OCI-LY7 (cell line): ENCODE data around the gene PDK1. TPM values are rescaled to one million over a fixed set of nuclear protein-coding genes. Genes with fewer than 3 reads are reported as not detected.

ENCODE experiments used
- BruUV-seq: library from RNA; stranded (reverse); fragments of 400-500 nt; replicated peaks from 2 replicates; lab custom pipeline; 2021; lab: Mats Ljungman, UMichigan
- CTCF ChIA-PET: fragments of 300-600 bp; sonication (Branson Sonifier 250); formaldehyde crosslinking; loops from one replicate; lab custom pipeline; 2022; ENCODE audit warnings: antibody characterized with exemption; ENCODE audit not compliant: unreplicated experiment; lab: Charles Lee
- POLR2A ChIA-PET: fragments of 300-600 bp; sonication (Branson Sonifier 250); formaldehyde crosslinking; loops from one replicate; lab custom pipeline; 2022; ENCODE audit warnings: antibody characterized with exemption; lab: Charles Lee
- DNase-seq: peaks from one replicate; pipeline ENCODE4 v3.0.0-alpha.2; 2015; ENCODE audit warnings: low spot score
- H2AFZ ChIP-seq: fragments of 200-600 bp; sonication (generic), shearing (Covaris generic); 2 replicates; pipeline ENCODE4 v1.6.1; 2014; ENCODE audit warnings: mild to moderate bottlenecking, antibody characterized with exemption, low read length, moderate library complexity
- H3K27ac ChIP-seq: fragments of 200-600 bp; sonication (generic); 2 replicates; pipeline ENCODE4 v1.5.1; 2014; ENCODE audit warnings: mixed run types, low read depth, mild to moderate bottlenecking, moderate library complexity, low read length, inconsistent platforms; ENCODE audit not compliant: poor library complexity, severe bottlenecking
- H3K36me3 ChIP-seq: fragments of 200-600 bp; sonication (generic); 2 replicates; pipeline ENCODE4 v1.6.1; 2014; ENCODE audit warnings: mild to moderate bottlenecking, antibody characterized with exemption, low read length, moderate library complexity, mixed read lengths; ENCODE audit not compliant: insufficient read depth
- H3K4me1 ChIP-seq: fragments of 200-600 bp; sonication (generic); 2 replicates; pipeline ENCODE4 v1.5.1; 2014; ENCODE audit warnings: mild to moderate bottlenecking, low read length; ENCODE audit not compliant: insufficient read depth, poor library complexity, severe bottlenecking
- H3K4me2 ChIP-seq: fragments of 200-600 bp; sonication (generic); 2 replicates; pipeline ENCODE4 v1.6.1; 2014; ENCODE audit warnings: mild to moderate bottlenecking, low read length
- H3K4me3 ChIP-seq: fragments of 200-600 bp; sonication (generic); 2 replicates; pipeline ENCODE4 v1.5.1; 2014; ENCODE audit warnings: mild to moderate bottlenecking, low read depth, low read length; ENCODE audit not compliant: poor library complexity, severe bottlenecking
- H3K79me2 ChIP-seq: fragments of 200-600 bp; sonication (generic); 2 replicates; pipeline ENCODE4 v1.6.1; 2016; ENCODE audit warnings: low read depth, mild to moderate bottlenecking, low read length, moderate library complexity, mixed read lengths; ENCODE audit not compliant: insufficient read depth
- H3K9me2 ChIP-seq: fragments of 200-600 bp; sonication (generic); 2 replicates; pipeline ENCODE4 v1.6.1; 2016; ENCODE audit warnings: mild to moderate bottlenecking, low read length, mixed read lengths; ENCODE audit not compliant: insufficient read depth
- H3K9me3 ChIP-seq: fragments of 200-600 bp; sonication (generic); 2 replicates; pipeline ENCODE4 v1.6.1; 2014; ENCODE audit warnings: mild to moderate bottlenecking, mixed run types, low read length, mixed read lengths
- H4K20me1 ChIP-seq: fragments of 200-600 bp; sonication (generic); 2 replicates; pipeline ENCODE4 v1.6.1; 2014; ENCODE audit warnings: mild to moderate bottlenecking, antibody characterized with exemption, low read length, moderate library complexity, mixed read lengths; ENCODE audit not compliant: insufficient read depth
- CTCF ChIP-seq: fragments of 200-600 bp; sonication (generic); conservative IDR thresholded peaks from 2 replicates; pipeline ENCODE4 v1.5.1; 2014; ENCODE audit warnings: mild to moderate bottlenecking, antibody characterized with exemption, low read length, moderate library complexity, mixed read lengths
- EZH2phosphoT487 ChIP-seq: fragments of 200-600 bp; sonication (generic); IDR thresholded peaks from 2 replicates; pipeline ENCODE4 v1.6.1; 2018; ENCODE audit warnings: low read depth, borderline replicate concordance, mild to moderate bottlenecking, mixed run types, antibody characterized with exemption, low read length, moderate library complexity, mixed read lengths
- intact Hi-C: fragments of 100-400 bp; cut with micrococcal nuclease; formaldehyde crosslinking; loops from one replicate; pipeline ENCODE4 v1.10.0; 2022; ENCODE audit not compliant: unreplicated experiment
- total RNA-seq, 2 experiments: library from RNA; depleted of rRNA in 1 of 2; stranded (reverse); fragments of >200 nt in 1 of 2; shearing (Covaris generic) in 1 of 2; gene quantifications; 2 replicates each; pipeline ENCODE4 v1.2.3, GENCODE V29; 2014 to 2022

PDK1 gene
- total RNA-seq, 2 experiments from 2014 or later = 29.3 to 42.4 TPM

DNA sequence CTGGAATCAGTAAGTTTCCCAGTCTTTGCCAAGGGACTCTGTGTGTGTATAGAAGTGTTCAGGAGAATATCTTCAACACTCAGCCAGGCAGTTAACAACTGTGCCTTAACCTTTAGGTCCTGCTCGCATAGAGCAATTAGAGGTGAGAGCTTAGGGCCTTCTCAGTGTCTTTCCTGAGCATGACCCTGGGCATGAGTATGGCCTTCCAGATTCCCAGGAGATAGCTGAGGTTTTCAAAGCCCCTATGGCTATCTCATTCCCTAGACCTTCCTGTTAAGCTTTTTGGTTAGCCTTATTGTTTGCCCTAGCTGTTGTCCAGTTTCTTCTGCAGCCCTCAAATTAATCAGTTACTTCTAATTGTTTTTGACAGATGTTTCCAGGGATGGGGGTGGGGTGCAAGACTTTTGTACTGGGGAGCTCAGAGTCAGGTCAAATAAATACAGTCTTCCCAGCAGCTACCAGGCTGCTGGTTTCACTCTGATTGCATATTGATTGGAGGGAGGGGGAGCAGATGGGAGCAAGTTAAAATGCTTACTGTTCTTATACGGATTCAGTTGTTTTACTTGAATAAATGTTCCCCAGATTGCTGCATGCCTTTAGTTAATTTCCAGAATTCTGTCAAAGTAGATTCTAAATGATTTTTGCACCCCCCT, 23.1 kb downstream of the PDK1 start:
- Histone ChIP-seq H3K4me1 (peaks cover 5% of the 10 kb centered on the region), H4K20me1 (no peaks in the 10 kb centered on the region), H2AFZ (no peak overlapping the region), H3K27ac (no peak overlapping the region), H3K4me2 (no peak overlapping the region), H3K9me2 (no peaks in the 10 kb centered on the region), H3K9me3 (peaks cover 54% of the 10 kb centered on the region), H3K36me3 (peaks cover 86% of the 10 kb centered on the region), H3K4me3 (no peak overlapping the region), H3K79me2 (no peaks in the 10 kb centered on the region; the same call in 1 of the 2 replicates)
- POLR2A ChIA-PET = interaction anchor here (0.7 kb wide), 1 partner anchor 1392 kb away, joined by 4 read pairs; no protein-coding TSS in a partner anchor
- CTCF ChIA-PET = no interaction called here
- intact Hi-C loops = no loop called here
- DNase-seq = no peak
- no TSS peak for BruUV-seq
- TF ChIP-seq CTCF (no peak), EZH2phosphoT487 (no peak)

GRCh38 chr2:172580544-172580943, 24.7 kb downstream of the PDK1 start:
- Histone ChIP-seq H3K36me3 (peaks cover 81% of the 10 kb centered on the region), H3K9me2 (no peaks in the 10 kb centered on the region), H3K4me2 (no peak overlapping the region), H3K4me1 (peaks cover 5% of the 10 kb centered on the region), H3K27ac (no peak overlapping the region), H3K79me2 (no peaks in the 10 kb centered on the region; the same call in 1 of the 2 replicates), H3K9me3 (peaks cover 42% of the 10 kb centered on the region), H4K20me1 (no peaks in the 10 kb centered on the region), H3K4me3 (no peak overlapping the region), H2AFZ (no peak overlapping the region)
- TF ChIP-seq EZH2phosphoT487 (no peak), CTCF (no peak)
- intact Hi-C loops = no loop called here
- ChIA-PET POLR2A (interaction anchor here (0.7 to 1.2 kb wide), 2 partner anchors 10 to 26 kb away, joined by 4 read pairs; no protein-coding TSS in a partner anchor), CTCF (no interaction called here)
- no TSS peak for BruUV-seq
- DNase-seq = no peak

DNA sequence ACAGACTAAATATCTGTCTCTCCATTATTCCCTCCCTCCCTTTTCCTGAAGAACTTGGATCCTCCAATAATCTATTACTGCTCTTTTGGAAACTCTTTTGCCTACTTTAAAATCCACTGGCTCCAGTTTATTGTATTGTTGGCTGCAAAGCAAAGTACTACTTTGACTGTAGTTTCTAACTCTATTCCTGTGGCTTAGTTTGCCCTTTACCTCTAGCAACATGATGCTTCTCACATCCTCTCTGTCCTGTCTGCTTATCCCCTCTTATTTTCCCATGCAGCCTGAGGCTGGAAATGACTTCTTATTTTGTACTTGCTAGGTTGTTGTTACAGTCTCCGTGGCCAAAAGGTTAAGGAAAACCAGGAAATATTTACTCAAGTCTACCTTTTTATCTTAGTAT, 26.8 kb downstream of the PDK1 start:
- peaks cover 82% of the 10 kb centered on the region for H3K36me3 ChIP-seq
- POLR2A ChIA-PET = no interaction called here
- no peak for DNase-seq

More for the DNA sequence above, 26.8 kb downstream of the PDK1 start:
- Histone ChIP-seq H3K4me1 (peaks cover 5% of the 10 kb centered on the region), H3K9me3 (peaks cover 33% of the 10 kb centered on the region), H3K4me3 (no peak overlapping the region), H3K4me2 (no peak overlapping the region), H3K79me2 (no peaks in the 10 kb centered on the region), H2AFZ (no peak overlapping the region), H3K27ac (no peak overlapping the region), H3K9me2 (no peaks in the 10 kb centered on the region), H4K20me1 (no peaks in the 10 kb centered on the region)
- BruUV-seq = no TSS peak
- TF ChIP-seq CTCF (no peak), EZH2phosphoT487 (no peak)
- intact Hi-C loops = no loop called here
- CTCF ChIA-PET = no interaction called here
